G401 (cell line): ENCODE measurements around the gene AKAP13. TPM values are rescaled to one million over a fixed set of nuclear protein-coding genes. Genes with fewer than 3 reads are reported as not detected.
"Not testable (repeated sequence)": the region's sequence is repeated elsewhere in the genome, so short reads cannot be mapped to it uniquely, and the experiment has no call there.

Experiments used
- DNase-seq: peaks from one replicate; pipeline ENCODE4 v3.0.0-alpha.2; 2015; ENCODE audit warnings: low spot score
- in situ Hi-C: cut with HindIII; loops from 2 replicates; pipeline ENCODE4 v1.10.0; 2016; ENCODE audit warnings: low sequenced_read_pairs, mixed read lengths
- total RNA-seq: library from RNA; depleted of rRNA; stranded (reverse); fragments of >200 nt; shearing (Covaris generic); gene quantifications from 2 replicates; pipeline ENCODE4 v1.2.3, GENCODE V29; 2014

The AKAP13 gene
- total RNA-seq, 1 experiment from 2014 or later = 39.2 TPM

GRCh38 chr15:85570336-85570735 lies 189.9 kb downstream of the AKAP13 start:
- in situ Hi-C loops = no loop called here
- DNase-seq = no peak

- DNase-seq = no peak
- in situ Hi-C loops = no loop called here
These were observed 191.4 kb downstream of the AKAP13 start for GRCh38 chr15:85571780-85572179.

GRCh38 chr15:85576392-85576791 lies 196.0 kb downstream of the AKAP13 start:
- DNase-seq = no peak
- in situ Hi-C loops = no loop called here

- in situ Hi-C loops = no loop called here
- no peak for DNase-seq
These were observed 198.7 kb downstream of the AKAP13 start for GRCh38 chr15:85578941-85579701.

- DNase-seq = no peak
- in situ Hi-C loops = no loop called here
These were observed 199.7 kb downstream of the AKAP13 start for GRCh38 chr15:85579957-85580694.

- no peak for DNase-seq
- in situ Hi-C loops = no loop called here
These were observed 200.5 kb downstream of the AKAP13 start for GRCh38 chr15:85580879-85581278.

- DNase-seq = no peak
- in situ Hi-C loops = no loop called here
These were observed 201.1 kb downstream of the AKAP13 start for GRCh38 chr15:85581495-85581894.

GRCh38 chr15:85582131-85583079 lies 202.0 kb downstream of the AKAP13 start:
- DNase-seq = no peak
- in situ Hi-C loops = no loop called here

- DNase-seq = no peak
- in situ Hi-C loops = no loop called here
These were observed 203.0 kb downstream of the AKAP13 start for GRCh38 chr15:85583442-85583841.

GRCh38 chr15:85583923-85584390 lies 203.6 kb downstream of the AKAP13 start:
- no peak for DNase-seq

GRCh38 chr15:85584872-85585271 lies 204.5 kb downstream of the AKAP13 start:
- DNase-seq = no peak
- in situ Hi-C loops = no loop called here

More at GRCh38 chr15:85583923-85584390, 203.6 kb downstream of the AKAP13 start:
- in situ Hi-C loops = no loop called here

GRCh38 chr15:85586196-85586595 lies 205.8 kb downstream of the AKAP13 start:
- in situ Hi-C loops = not testable (repeated sequence)

GRCh38 chr15:85587707-85588411 lies 207.5 kb downstream of the AKAP13 start:
- DNase-seq = no peak

More at GRCh38 chr15:85586196-85586595, 205.8 kb downstream of the AKAP13 start:
- not testable (repeated sequence) for DNase-seq

GRCh38 chr15:85588677-85589076 lies 208.3 kb downstream of the AKAP13 start:
- in situ Hi-C loops = no loop called here
- DNase-seq = no peak

More at GRCh38 chr15:85587707-85588411, 207.5 kb downstream of the AKAP13 start:
- in situ Hi-C loops = no loop called here

- DNase-seq = no peak
These were observed 209.4 kb downstream of the AKAP13 start for GRCh38 chr15:85589851-85590250.

GRCh38 chr15:85591622-85592021 lies 211.2 kb downstream of the AKAP13 start:
- DNase-seq = no peak
- in situ Hi-C loops = no loop called here

More at GRCh38 chr15:85589851-85590250, 209.4 kb downstream of the AKAP13 start:
- in situ Hi-C loops = no loop called here

- in situ Hi-C loops = no loop called here
These were observed 211.7 kb downstream of the AKAP13 start for GRCh38 chr15:85592148-85592547.

GRCh38 chr15:85593809-85594445 lies 213.5 kb downstream of the AKAP13 start:
- in situ Hi-C loops = no loop called here
- no peak for DNase-seq

More at GRCh38 chr15:85592148-85592547, 211.7 kb downstream of the AKAP13 start:
- DNase-seq = no peak
